Mucosa of rectum (tissue), 2 donors: ENCODE measurements around the gene ADM2.

Experiments used
- H3K27ac ChIP-seq, 2 donors: one replicate each; pipeline ENCODE4 v1.7.0; 2013; ENCODE audit warnings: inconsistent platforms in 2 of 2, low read depth in 2 of 2, low read length in 2 of 2
- H3K27me3 ChIP-seq, 2 donors: one replicate each; pipeline ENCODE4 v1.7.0; 2013; ENCODE audit warnings: low read length in 2 of 2; ENCODE audit not compliant: control insufficient read depth in 2 of 2, insufficient read depth in 2 of 2
- H3K36me3 ChIP-seq, 2 donors: one replicate each; pipeline ENCODE4 v1.7.0; 2013; ENCODE audit warnings: low read length in 2 of 2; ENCODE audit not compliant: control insufficient read depth in 2 of 2, insufficient read depth in 2 of 2
- H3K4me1 ChIP-seq, 2 donors: one replicate each; pipeline ENCODE4 v1.7.0; 2013; ENCODE audit warnings: low read length in 2 of 2, mild to moderate bottlenecking in 1 of 2; ENCODE audit not compliant: control insufficient read depth in 2 of 2, insufficient read depth in 2 of 2
- H3K4me3 ChIP-seq, 2 donors: one replicate each; pipeline ENCODE4 v1.7.0; 2013; ENCODE audit warnings: low read length in 2 of 2
- H3K9ac ChIP-seq, 2 donors: one replicate each; pipeline ENCODE4 v1.7.0; 2013; ENCODE audit warnings: low read length in 2 of 2, low read depth in 1 of 2, mild to moderate bottlenecking in 1 of 2
- H3K9me3 ChIP-seq, 2 donors: one replicate each; pipeline ENCODE4 v1.7.0; 2013; ENCODE audit warnings: low read length in 2 of 2; ENCODE audit not compliant: control insufficient read depth in 2 of 2
- donor health status: healthy.
- donor health status: Normal muscosa, but diverticular disease.

ADM2 gene

DNA sequence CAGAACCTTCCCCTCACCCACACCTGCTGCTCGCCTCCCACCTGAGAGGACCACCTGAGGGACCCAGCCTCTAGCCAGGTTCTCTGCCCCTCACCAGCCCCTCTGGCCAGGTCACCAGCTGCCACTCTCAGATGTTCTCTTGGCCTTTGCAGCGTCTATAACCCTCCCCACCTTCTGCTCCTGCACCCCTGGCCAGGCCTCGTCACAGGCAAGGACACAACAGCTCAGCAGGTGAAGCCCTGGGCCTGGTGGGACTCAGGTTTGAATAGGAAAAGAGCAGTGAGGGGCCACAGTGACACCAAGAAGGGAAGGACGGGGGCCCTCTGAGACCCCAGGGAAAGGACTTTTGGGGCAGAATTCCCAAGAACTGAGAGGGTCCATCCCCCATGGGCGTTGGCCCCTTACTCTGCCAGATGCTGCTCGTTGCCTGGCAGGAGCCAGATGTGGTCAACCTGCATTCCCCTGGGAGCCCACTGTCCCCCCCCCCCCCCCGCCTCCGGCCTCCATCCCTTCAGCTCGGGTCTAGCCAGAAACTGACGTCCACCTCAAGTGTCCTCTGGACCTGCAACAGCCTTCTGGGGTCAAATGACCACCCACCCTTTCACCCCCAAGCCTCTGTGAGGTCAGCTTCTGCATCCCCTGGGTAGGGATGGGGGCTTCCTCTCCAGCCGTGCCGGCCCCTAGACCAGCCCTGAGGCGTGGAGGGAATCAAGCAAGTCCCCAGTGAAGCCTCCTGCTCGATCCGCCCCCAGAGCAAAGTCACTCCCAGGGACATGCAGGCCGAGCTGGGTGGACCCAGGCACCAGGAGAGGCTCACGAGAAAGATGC, 35.2 kb upstream of the ADM2 start:
- Histone ChIP-seq H3K36me3 (peaks cover 30 to 37% of the 10 kb centered on the region in 2 donors), H3K9me3 (no peaks in the 10 kb centered on the region), H3K9ac (no peak overlapping the region), H3K4me1 (no peaks in the 10 kb centered on the region), H3K27ac (no peak overlapping the region), H3K27me3 (no peaks in the 10 kb centered on the region), H3K4me3 (no peak overlapping the region)

DNA sequence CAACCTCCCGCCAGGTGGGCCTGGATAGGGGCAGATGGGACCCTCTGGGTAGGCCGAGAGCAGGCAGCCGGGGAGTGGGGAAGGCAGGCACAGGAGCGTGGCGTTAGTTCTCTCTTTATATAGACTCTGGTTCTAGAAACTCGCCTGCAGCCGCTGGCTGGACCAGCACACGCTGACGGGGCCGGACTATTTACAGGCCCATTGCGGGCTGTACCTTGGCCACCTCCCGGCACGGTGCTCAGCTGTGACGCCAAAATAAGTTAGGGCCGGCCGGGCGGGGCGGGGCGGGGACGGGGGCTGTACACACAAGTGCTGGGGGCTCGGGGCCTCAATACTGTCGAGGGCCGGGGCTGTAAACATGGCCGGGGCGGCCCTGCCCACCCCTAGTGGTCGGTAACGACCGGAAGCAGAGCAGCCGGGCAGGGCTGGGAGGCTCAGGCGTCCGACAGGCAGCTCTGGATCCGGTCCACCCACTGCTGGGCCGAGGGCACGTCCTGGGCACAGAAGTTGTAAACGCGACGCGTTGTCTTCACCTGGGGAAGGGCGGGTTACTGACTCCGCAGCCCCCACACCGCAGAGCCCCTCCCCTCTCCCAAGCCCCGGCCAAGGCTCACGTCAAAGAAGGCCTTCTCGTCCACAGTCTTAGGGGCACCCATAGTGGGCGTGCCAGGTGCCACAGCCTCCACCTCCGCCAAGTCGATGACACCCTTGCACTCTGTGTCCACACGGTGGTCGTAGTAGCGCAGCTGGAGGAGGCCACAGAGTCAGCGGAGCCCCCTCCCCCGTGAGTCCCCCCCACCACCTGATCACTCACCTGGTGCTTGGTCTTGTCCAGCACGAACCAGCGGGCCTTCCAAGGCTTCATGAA, 34.4 kb upstream of the ADM2 start:
- Histone ChIP-seq H3K9ac (no peak overlapping the region), H3K9me3 (no peaks in the 10 kb centered on the region), H3K4me1 (no peaks in the 10 kb centered on the region), H3K4me3 (no peak overlapping the region), H3K27me3 (no peaks in the 10 kb centered on the region), H3K36me3 (peaks cover 27 to 34% of the 10 kb centered on the region in 2 donors), H3K27ac (no peak overlapping the region)

DNA sequence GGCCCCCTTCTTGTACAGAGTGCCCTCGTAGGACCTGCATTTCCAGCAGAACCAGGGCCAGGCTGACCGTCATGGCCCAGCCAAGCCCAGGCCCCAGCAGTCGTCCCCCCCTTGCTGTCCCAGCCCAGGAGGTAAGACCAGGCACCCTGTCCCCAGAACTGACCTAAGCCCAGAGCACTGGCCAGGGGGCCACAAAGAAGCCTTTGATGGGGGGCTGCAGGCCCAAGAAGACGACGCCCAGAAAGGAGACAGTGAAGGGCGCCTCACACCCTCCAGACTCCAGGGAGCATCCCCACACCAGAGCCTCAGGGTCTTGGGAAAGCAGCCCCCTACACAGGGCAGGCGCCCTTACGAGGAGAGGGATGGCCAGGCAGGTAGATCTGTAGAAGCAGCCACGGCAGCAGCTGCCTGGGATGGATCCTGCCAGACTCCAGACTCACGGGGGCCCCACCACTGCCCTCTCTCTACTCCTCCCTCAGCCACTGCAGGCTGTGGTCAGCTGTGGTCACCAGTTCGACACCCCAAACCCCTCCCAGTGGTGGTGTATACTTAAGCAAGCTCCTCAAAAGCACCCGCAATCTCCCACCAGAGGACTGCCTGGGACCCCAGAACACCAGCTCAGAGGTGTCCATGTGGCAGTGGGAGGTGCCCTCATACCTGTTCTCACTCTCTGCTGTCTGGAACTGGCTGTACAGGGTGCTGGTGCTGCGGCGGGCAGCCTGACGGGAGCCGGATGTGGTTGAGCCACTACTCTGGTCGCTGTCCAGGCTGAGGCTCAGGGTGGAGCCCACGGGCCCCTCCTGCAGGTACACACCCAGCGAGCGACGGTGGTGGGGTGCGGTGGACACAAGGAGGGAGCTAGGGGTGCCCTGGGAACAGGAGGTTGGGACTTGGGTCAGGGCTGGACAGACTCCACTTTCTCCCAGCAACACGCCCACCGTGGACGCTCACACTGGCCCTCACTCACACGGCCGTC, 33.5 kb upstream of the ADM2 start:
- no peak overlapping the region for H3K9ac ChIP-seq
- no peaks in the 10 kb centered on the region for H3K4me1 ChIP-seq
- no peaks in the 10 kb centered on the region for H3K9me3 ChIP-seq
- no peaks in the 10 kb centered on the region for H3K27me3 ChIP-seq
- no peak overlapping the region for H3K4me3 ChIP-seq
- H3K36me3 ChIP-seq, result peaks cover 25 to 33% of the 10 kb centered on the region in 2 donors
- no peak overlapping the region for H3K27ac ChIP-seq

DNA sequence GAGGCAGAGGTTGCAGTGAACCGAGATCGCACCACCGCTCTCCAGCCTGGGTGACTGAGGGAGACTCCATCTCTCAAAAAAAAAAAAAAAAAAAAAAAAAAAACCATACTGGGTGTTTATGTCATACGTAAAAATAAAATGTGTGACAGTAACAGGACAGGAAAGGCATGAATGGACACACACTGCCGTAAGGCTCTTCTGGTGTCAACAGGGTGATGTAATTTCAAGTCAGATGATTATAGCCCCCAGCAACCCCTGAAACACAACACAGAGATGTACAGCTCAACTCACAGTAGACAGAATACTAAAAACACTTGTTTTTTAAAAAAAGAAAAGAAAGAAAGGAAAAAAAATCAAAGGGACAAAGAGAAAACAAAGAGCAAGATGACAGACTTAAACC, 28.7 kb upstream of the ADM2 start:
- no peaks in the 10 kb centered on the region for H3K4me1 ChIP-seq
- no peak overlapping the region for H3K27ac ChIP-seq
- H3K4me3 ChIP-seq, result no peak overlapping the region
- H3K9me3 ChIP-seq, result no peaks in the 10 kb centered on the region
- peaks cover 41 to 58% of the 10 kb centered on the region in 2 donors for H3K36me3 ChIP-seq
- H3K9ac ChIP-seq, result no peak overlapping the region
- H3K27me3 ChIP-seq, result no peaks in the 10 kb centered on the region

DNA sequence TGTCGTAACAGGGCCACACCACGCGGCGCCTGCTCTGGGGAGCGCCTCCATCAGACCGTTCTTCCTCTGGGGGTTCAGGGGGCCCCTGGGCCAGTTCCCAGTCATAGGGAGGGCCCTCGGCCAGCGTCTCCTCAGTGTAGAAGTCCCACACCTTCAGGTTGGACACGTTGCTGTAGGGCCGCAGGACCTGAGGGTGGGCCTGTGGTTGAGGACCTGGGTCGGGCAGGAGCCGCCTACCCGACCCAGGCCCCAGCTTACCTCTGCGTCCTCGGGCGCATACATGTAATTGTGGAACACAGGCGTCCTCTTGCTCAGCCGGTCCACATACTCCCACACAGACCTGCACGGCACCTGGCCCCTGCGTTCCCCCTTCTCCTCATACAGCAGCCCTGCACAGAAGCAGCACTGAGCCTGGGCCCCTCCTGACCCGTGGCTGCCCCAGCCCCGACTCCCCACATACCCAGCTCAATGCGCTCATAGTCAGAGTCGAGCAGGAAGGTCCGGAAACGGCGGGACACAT, 26.7 kb upstream of the ADM2 start:
- Histone ChIP-seq H3K4me3 (no peak overlapping the region), H3K36me3 (peaks cover 46 to 60% of the 10 kb centered on the region in 2 donors), H3K27me3 (no peaks in the 10 kb centered on the region), H3K4me1 (no peaks in the 10 kb centered on the region), H3K9me3 (no peaks in the 10 kb centered on the region), H3K9ac (no peak overlapping the region), H3K27ac (no peak overlapping the region)

DNA sequence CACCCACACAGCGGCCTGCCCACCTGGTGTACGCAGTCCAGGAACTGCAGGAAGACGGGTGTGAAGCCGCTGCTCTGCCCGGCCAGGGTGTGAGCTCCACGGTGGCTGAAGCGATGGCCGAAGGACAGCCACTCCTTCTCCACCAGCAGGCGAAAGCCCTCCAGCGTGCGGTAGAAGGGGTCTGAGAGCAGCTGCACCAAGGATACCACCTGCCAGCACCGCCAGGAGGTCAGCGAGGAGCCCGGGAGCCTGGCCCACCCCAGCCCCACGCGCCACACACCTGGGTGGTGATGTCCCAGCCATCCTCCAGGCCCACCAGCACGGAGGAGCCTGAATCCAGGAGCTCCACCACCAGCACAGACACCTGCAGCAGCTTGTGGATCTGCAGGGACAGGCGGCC, 26.1 kb upstream of the ADM2 start:
- no peak overlapping the region for H3K4me3 ChIP-seq

DNA sequence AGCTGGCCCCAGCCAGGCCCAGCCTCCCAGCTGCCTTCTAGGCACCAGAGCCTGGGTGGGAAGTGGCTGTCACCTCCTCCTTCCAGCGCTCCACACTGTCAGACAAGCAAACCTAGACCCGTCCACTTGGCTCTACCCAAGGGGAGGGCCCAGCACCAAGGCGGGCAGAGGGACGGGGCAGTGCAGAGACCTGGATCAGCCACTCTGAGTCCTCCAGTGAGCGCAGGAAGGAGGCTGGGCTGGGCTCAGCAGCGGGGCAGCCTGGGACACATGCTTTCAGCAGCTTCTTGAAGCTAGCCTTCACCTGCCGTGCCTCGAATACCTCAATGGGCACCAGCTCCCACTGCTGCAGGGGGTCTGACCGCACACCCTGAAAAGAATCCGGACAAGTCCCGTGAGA, 25.3 kb upstream of the ADM2 start:
- Histone ChIP-seq H3K27me3 (no peaks in the 10 kb centered on the region), H3K36me3 (peaks cover 60 to 63% of the 10 kb centered on the region in 2 donors), H3K27ac (no peak overlapping the region), H3K4me1 (no peaks in the 10 kb centered on the region), H3K9me3 (no peaks in the 10 kb centered on the region), H3K4me3 (no peak overlapping the region), H3K9ac (no peak overlapping the region)

More for the DNA sequence above, 26.1 kb upstream of the ADM2 start:
- H3K36me3 ChIP-seq, result peaks cover 51 to 60% of the 10 kb centered on the region in 2 donors
- no peak overlapping the region for H3K9ac ChIP-seq
- no peaks in the 10 kb centered on the region for H3K9me3 ChIP-seq
- H3K27ac ChIP-seq, result no peak overlapping the region
- no peaks in the 10 kb centered on the region for H3K4me1 ChIP-seq
- no peaks in the 10 kb centered on the region for H3K27me3 ChIP-seq

DNA sequence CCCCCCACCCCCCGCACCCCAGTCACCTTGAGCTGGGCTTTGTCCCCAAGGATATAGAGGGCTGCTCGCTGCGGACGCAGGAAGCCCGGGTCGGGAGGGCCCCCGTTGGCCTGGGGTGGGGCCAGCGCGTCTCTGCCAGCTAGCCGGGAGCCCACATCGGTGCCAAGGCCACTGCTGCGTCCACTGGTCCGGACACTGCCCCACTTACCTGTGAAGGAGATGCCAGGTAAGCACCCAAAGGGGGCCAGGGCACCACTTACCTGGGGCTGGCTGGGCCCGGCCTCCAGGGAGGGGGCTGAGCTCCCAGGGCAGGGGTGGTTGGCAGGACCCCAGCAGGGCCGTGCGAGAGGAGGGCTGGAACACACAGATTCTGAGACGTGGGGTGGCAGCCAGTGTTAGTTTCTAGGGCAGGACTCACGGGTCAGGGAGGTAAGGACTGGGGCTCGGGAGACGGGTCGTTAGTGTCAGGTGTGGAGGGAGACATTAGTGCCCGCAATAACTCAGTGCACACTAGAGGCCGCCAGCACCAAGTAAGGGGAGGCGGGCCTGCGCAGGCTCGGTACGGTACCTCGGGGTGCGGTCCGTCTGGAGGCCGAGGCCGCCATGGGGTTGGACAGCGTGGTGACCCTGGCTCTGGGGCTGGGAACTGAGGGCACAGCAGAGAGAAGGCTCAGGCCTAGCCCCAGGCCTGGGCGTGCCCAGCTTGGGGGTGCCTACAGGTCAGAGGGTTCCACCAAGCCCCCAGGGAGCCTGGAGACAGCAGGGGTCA, 24.7 kb upstream of the ADM2 start:
- Histone ChIP-seq H3K27me3 (no peaks in the 10 kb centered on the region), H3K4me1 (no peaks in the 10 kb centered on the region), H3K36me3 (peaks cover 65 to 69% of the 10 kb centered on the region in 2 donors), H3K27ac (no peak overlapping the region), H3K9me3 (no peaks in the 10 kb centered on the region), H3K4me3 (no peak overlapping the region), H3K9ac (no peak overlapping the region)

DNA sequence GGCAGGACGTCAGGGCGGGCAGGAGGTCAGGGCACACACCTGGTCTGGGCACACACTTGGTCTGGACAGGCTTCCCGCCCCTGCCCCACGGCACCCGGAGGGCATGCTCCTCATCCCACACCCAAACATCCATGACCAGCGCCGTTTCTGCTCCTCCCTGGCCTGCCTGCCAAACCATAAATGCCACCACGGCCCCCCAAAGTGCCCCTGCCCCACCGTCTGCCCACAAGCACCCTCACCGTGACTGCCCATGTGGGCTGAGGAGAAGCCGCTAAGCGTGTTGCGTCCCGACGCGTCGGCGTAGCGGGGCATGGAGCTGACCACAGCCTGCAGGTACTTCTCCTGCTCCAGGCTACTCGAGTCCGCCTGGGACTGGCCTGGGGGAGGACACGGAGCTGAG, 22.3 kb upstream of the ADM2 start:
- Histone ChIP-seq H3K27me3 (no peaks in the 10 kb centered on the region), H3K9me3 (no peaks in the 10 kb centered on the region), H3K4me1 (no peaks in the 10 kb centered on the region), H3K4me3 (no peak overlapping the region), H3K9ac (no peak overlapping the region), H3K27ac (no peak overlapping the region), H3K36me3 (peaks cover 81 to 84% of the 10 kb centered on the region in 2 donors)
